ENCODE results near the gene CTIF.

- TF ChIP-seq POLR2A (IDR thresholded peaks at IDR 0.05): no peak
- TF ChIP-seq CTCF (IDR thresholded peaks at IDR 0.05 in 8 of 11, conservative IDR thresholded peaks at IDR 0.05 in 3 of 11): no peak
- TF ChIP-seq POLR2AphosphoS5 (IDR thresholded peaks at IDR 0.05): no peak
Measured at GRCh38 chr18:48853588-48853987, 314.8 kb downstream of the CTIF start.
